WTC11 (cell line): ENCODE data around the gene NFIX. TPM values are rescaled to one million over a fixed set of nuclear protein-coding genes. Genes with fewer than 3 reads are reported as not detected.

Experiments used
- ATAC-seq: fragments of 200-7000 bp; cut with Tn5 transposase; 2 replicates; pipeline ENCODE4 v1.10.0; 2021; ENCODE audit warnings: mild to moderate bottlenecking, moderate library complexity
- CTCF ChIA-PET: fragments of 300-600 bp; sonication (Branson Sonifier 250); formaldehyde crosslinking; loops from one replicate; lab custom pipeline; 2021; ENCODE audit warnings: antibody characterized with exemption; lab: Charles Lee
- POLR2A ChIA-PET: fragments of 350-600 bp; sonication (Branson Sonifier 250); formaldehyde crosslinking; loops from one replicate; lab custom pipeline; 2021; ENCODE audit warnings: antibody characterized with exemption; lab: Charles Lee
- DNase-seq: peaks from one replicate; pipeline ENCODE4 v3.0.0; 2021; ENCODE audit warnings: low spot score
- H3K27ac Mint-ChIP-seq: 2 replicates; pipeline ENCODE4 v1.8.0; 2021; ENCODE audit warnings: mixed read lengths
- H3K27me3 Mint-ChIP-seq: 2 replicates; pipeline ENCODE4 v1.8.0; 2021; ENCODE audit warnings: low read depth, mild to moderate bottlenecking, moderate library complexity, mixed read lengths
- H3K36me3 Mint-ChIP-seq: 2 replicates; pipeline ENCODE4 v1.8.0; 2021; ENCODE audit warnings: mixed read lengths
- H3K4me1 Mint-ChIP-seq: 2 replicates; pipeline ENCODE4 v1.8.0; 2022; ENCODE audit warnings: mixed read lengths
- H3K4me3 Mint-ChIP-seq: 2 replicates; pipeline ENCODE4 v1.8.0; 2021; ENCODE audit warnings: mild to moderate bottlenecking, moderate library complexity, mixed read lengths
- H3K9me3 Mint-ChIP-seq: 2 replicates; pipeline ENCODE4 v1.8.0; 2021; ENCODE audit warnings: mixed read lengths
- CBFB ChIP-seq: sonication (generic); formaldehyde crosslinking; IDR thresholded peaks from 2 replicates; pipeline ENCODE4 v1.8.1; 2022; ENCODE audit warnings: mild to moderate bottlenecking, low read depth, missing genetic modification reagents
- CREM ChIP-seq: sonication (generic); formaldehyde crosslinking; IDR thresholded peaks from 2 replicates; pipeline ENCODE4 v1.8.1; 2022; ENCODE audit warnings: mild to moderate bottlenecking, missing genetic modification reagents, moderate library complexity
- ELF4 ChIP-seq: sonication (generic); formaldehyde crosslinking; IDR thresholded peaks from 2 replicates; pipeline ENCODE4 v1.8.1; 2022; ENCODE audit warnings: low read depth, mild to moderate bottlenecking, moderate library complexity, missing genetic modification reagents
- ETV6 ChIP-seq: sonication (generic); formaldehyde crosslinking; IDR thresholded peaks from 2 replicates; pipeline ENCODE4 v1.8.1; 2022; ENCODE audit warnings: mild to moderate bottlenecking, missing genetic modification reagents
- FOXJ3 ChIP-seq: sonication (generic); formaldehyde crosslinking; IDR thresholded peaks from 2 replicates; pipeline ENCODE4 v1.9.0; 2021; ENCODE audit warnings: missing genetic modification reagents, mild to moderate bottlenecking, borderline replicate concordance
- GTF2I ChIP-seq: fragments of 250-450 bp; sonication (Bioruptor Pico); conservative IDR thresholded peaks from 2 replicates; pipeline ENCODE4 v1.4.0; 2021; ENCODE audit warnings: mild to moderate bottlenecking
- JUN ChIP-seq: sonication (generic); formaldehyde crosslinking; IDR thresholded peaks from 2 replicates; pipeline ENCODE4 v1.8.0; 2023; ENCODE audit warnings: mild to moderate bottlenecking, missing genetic modification reagents
- KAT7 ChIP-seq: sonication (generic); formaldehyde crosslinking; IDR thresholded peaks from 2 replicates; pipeline ENCODE4 v1.8.1; 2023; ENCODE audit warnings: missing genetic modification reagents, mild to moderate bottlenecking, borderline replicate concordance
- NFYB ChIP-seq: sonication (generic); formaldehyde crosslinking; conservative IDR thresholded peaks from 2 replicates; pipeline ENCODE4 v1.8.0; 2022; ENCODE audit warnings: low read depth, missing genetic modification reagents
- OVOL2 ChIP-seq: fragments of 250-450 bp; sonication (Bioruptor Pico); IDR thresholded peaks from 2 replicates; pipeline ENCODE4 v1.9.0; 2021; ENCODE audit warnings: mild to moderate bottlenecking, borderline replicate concordance
- RELA ChIP-seq: sonication (generic); formaldehyde crosslinking; IDR thresholded peaks from 2 replicates; pipeline ENCODE4 v1.8.1; 2022; ENCODE audit warnings: missing genetic modification reagents, mild to moderate bottlenecking, borderline replicate concordance
- TEAD4 ChIP-seq: sonication (generic); formaldehyde crosslinking; IDR thresholded peaks from 2 replicates; pipeline ENCODE4 v1.8.0; 2022; ENCODE audit warnings: mild to moderate bottlenecking, missing genetic modification reagents
- ZNF138 ChIP-seq: sonication (generic); formaldehyde crosslinking; conservative IDR thresholded peaks from 2 replicates; pipeline ENCODE4 v1.8.1; 2022; ENCODE audit warnings: mild to moderate bottlenecking, moderate library complexity, missing genetic modification reagents
- ZNF416 ChIP-seq: fragments of 250-450 bp; sonication (Bioruptor Pico); IDR thresholded peaks from 2 replicates; pipeline ENCODE4 v1.9.0; 2021; ENCODE audit warnings: mild to moderate bottlenecking, inconsistent platforms
- total RNA-seq: library from RNA; stranded (reverse); gene quantifications from 3 replicates; pipeline ENCODE4 v1.2.3, GENCODE V29; 2021
- TF ChIP-seq, protein P1 (sequence below): sonication (generic); formaldehyde crosslinking; IDR thresholded peaks from 2 replicates; pipeline ENCODE4 v1.8.1; 2023; ENCODE audit warnings: mild to moderate bottlenecking, missing genetic modification reagents, moderate library complexity
- TF ChIP-seq, protein P2 (sequence below): fragments of 200-600 bp; IDR thresholded peaks from 2 replicates; pipeline ENCODE4 v1.8.0; 2022; ENCODE audit warnings: antibody characterized with exemption
- TF ChIP-seq, protein P3 (sequence below): fragments of 250-450 bp; sonication (Bioruptor Pico); IDR thresholded peaks from 2 replicates; pipeline ENCODE4 v1.9.0; 2021; ENCODE audit warnings: moderate library complexity, mild to moderate bottlenecking, inconsistent platforms, borderline replicate concordance
- TF ChIP-seq, protein P4 (sequence below): sonication (generic); formaldehyde crosslinking; IDR thresholded peaks from 2 replicates; pipeline ENCODE4 v1.8.1; 2023; ENCODE audit warnings: mild to moderate bottlenecking, moderate library complexity, missing genetic modification reagents
- TF ChIP-seq, protein P5 (sequence below): fragments of 250-450 bp; sonication (Bioruptor Pico); IDR thresholded peaks from 2 replicates; pipeline ENCODE4 v2.1.2; 2022; ENCODE audit warnings: mild to moderate bottlenecking, moderate library complexity

Gene NFIX
- total RNA-seq, 1 experiment from 2014 or later: 1.4 TPM

DNA sequence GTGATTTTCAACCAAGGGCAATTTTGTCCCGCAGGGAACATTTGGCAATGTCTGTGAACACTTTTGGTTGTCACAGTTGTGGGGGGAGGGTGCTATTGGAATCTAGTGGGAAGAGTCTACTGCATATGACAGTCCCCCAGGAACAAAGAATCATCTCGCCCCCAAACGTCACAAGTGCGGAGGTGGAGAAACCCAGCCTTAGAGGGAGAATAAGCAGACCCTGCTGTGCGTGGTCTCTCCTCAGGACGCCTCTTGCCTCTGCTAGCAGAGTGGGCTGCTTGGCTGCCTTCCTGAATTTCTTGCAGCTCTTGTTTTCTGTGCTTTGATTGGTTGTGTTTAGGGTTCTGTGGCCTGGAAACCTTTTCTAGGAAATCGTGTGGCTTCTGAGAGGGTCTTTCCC lies 42.5 kb downstream of the NFIX start:
- TF ChIP-seq, protein P1, sequence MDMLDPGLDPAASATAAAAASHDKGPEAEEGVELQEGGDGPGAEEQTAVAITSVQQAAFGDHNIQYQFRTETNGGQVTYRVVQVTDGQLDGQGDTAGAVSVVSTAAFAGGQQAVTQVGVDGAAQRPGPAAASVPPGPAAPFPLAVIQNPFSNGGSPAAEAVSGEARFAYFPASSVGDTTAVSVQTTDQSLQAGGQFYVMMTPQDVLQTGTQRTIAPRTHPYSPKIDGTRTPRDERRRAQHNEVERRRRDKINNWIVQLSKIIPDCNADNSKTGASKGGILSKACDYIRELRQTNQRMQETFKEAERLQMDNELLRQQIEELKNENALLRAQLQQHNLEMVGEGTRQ (CRISPR knock-in tag): no peak
- TF ChIP-seq, protein P2, sequence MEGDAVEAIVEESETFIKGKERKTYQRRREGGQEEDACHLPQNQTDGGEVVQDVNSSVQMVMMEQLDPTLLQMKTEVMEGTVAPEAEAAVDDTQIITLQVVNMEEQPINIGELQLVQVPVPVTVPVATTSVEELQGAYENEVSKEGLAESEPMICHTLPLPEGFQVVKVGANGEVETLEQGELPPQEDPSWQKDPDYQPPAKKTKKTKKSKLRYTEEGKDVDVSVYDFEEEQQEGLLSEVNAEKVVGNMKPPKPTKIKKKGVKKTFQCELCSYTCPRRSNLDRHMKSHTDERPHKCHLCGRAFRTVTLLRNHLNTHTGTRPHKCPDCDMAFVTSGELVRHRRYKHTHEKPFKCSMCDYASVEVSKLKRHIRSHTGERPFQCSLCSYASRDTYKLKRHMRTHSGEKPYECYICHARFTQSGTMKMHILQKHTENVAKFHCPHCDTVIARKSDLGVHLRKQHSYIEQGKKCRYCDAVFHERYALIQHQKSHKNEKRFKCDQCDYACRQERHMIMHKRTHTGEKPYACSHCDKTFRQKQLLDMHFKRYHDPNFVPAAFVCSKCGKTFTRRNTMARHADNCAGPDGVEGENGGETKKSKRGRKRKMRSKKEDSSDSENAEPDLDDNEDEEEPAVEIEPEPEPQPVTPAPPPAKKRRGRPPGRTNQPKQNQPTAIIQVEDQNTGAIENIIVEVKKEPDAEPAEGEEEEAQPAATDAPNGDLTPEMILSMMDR: no peak
- no peak for TF ChIP-seq TEAD4 (CRISPR knock-in tag)
- TF ChIP-seq JUN (CRISPR knock-in tag): no peak
- TF ChIP-seq, protein P3, sequence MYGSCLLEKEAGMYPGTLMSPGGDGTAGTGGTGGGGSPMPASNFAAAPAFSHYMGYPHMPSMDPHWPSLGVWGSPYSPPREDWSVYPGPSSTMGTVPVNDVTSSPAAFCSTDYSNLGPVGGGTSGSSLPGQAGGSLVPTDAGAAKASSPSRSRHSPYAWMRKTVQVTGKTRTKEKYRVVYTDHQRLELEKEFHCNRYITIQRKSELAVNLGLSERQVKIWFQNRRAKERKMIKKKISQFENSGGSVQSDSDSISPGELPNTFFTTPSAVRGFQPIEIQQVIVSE (CRISPR knock-in tag): no peak
- no peak for TF ChIP-seq ZNF138 (CRISPR knock-in tag)
- TF ChIP-seq OVOL2: no peak
- no peak for TF ChIP-seq FOXJ3
- no peak for TF ChIP-seq GTF2I (CRISPR knock-in tag)
- TF ChIP-seq ZNF416 (CRISPR knock-in tag): no peak
- no peak for TF ChIP-seq ELF4 (CRISPR knock-in tag)
- TF ChIP-seq, protein P4, sequence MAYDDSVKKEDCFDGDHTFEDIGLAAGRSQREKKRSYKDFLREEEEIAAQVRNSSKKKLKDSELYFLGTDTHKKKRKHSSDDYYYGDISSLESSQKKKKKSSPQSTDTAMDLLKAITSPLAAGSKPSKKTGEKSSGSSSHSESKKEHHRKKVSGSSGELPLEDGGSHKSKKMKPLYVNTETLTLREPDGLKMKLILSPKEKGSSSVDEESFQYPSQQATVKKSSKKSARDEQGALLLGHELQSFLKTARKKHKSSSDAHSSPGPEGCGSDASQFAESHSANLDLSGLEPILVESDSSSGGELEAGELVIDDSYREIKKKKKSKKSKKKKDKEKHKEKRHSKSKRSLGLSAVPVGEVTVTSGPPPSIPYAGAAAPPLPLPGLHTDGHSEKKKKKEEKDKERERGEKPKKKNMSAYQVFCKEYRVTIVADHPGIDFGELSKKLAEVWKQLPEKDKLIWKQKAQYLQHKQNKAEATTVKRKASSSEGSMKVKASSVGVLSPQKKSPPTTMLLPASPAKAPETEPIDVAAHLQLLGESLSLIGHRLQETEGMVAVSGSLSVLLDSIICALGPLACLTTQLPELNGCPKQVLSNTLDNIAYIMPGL (CRISPR knock-in tag): no peak
- H3K27me3 Mint-ChIP-seq: peaks cover 65% of the 10 kb centered on the region
- ATAC-seq: no peak
- H3K9me3 Mint-ChIP-seq: no peaks in the 10 kb centered on the region
- H3K36me3 Mint-ChIP-seq: no peaks in the 10 kb centered on the region
- CTCF ChIA-PET: interaction anchor here (1.9 to 2.0 kb wide), 2 partner anchors 60 to 72 kb away, joined by 6 to 7 read pairs; no protein-coding TSS in a partner anchor
- DNase-seq: no peak
- POLR2A ChIA-PET: no interaction called here
- H3K4me3 Mint-ChIP-seq: no peak overlapping the region
- H3K4me1 Mint-ChIP-seq: peaks cover 9% of the 10 kb centered on the region
- no peak overlapping the region for H3K27ac Mint-ChIP-seq

DNA sequence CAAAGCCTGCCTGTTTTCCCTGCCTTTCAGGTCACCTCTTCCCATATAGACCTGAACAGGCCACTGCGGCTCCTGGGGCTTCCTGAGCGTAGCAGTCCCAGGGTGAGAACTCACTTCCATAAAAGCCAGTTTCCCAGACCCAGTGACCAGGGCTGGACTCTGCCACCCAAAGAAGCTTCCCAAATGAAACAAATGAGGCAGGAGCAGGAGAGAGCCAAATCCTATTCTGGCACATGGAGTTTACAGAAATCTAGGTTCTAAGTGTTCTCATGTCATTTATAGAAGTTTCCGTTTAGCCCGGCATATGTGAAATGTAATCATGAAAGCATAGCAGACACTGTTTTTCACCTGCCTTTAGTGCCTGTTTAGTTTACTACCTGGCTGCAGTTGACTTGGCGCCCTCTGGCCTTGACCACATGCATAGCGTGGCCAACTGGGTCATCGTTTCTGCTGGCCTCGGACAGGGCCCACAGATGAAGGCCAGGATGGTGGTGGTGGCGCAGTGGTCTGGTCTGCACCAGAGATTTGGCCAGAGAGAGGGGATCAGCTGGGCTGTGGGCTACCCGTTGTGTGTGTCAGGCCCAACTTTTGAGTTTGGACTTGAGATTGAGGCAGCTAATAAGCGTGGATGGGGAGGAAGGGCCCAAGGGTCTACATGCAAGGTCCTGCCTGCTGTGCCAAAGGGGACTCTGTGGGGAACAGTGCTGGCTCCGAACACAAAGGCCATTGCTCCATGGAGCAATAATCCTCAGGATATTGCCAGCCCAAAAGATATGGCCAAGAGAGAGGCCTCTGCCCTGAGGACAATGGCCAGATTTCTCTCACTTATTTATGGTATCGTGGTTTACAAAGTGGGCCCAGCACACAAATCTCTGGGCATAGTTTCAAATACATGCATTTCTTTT lies 43.3 kb downstream of the NFIX start:
- Mint-ChIP-seq H3K4me3 (no peak overlapping the region), H3K27me3 (peaks cover 65% of the 10 kb centered on the region), H3K36me3 (no peaks in the 10 kb centered on the region), H3K4me1 (peaks cover 12% of the 10 kb centered on the region), H3K27ac (no peak overlapping the region), H3K9me3 (no peaks in the 10 kb centered on the region)
- no peak for TF ChIP-seq RELA (CRISPR knock-in tag)
- TF ChIP-seq, protein P3 (CRISPR knock-in tag): no peak
- ChIA-PET POLR2A (no interaction called here), CTCF (interaction anchor here (1.9 to 2.5 kb wide), 3 partner anchors 23 to 73 kb away, joined by 6 to 23 read pairs (median 7); no protein-coding TSS in a partner anchor)
- DNase-seq (no peak), ATAC-seq (no peak)

DNA sequence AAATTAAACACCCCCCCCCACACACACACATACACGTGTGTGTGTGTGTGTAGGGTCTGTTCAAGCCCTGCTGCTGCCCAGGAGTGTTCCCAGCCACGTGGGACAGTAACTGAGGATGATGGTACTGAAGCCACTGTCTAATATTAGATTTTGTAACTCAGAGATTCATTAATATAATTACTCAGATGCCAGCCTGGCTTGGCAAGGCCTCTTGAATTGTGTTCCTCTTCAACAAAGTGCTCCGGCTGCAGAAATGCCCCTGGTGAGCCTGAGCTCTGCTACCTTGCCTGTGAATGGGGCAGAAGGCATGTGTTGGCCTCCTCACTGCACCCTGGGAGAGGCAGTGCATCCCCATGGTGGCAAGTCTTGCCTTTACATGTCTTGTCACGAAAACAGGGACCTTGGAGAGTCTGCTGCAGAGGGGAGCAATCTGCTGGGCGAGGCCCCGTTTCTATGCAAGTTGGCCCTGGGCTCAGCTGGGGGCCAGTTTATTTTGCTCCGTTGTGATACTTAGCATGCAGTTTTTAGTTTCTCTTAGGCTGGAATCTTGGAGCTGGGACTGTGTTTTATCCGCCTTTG lies 44.0 kb downstream of the NFIX start:
- no peak for TF ChIP-seq JUN (CRISPR knock-in tag)
- TF ChIP-seq CREM: no peak
- TF ChIP-seq KAT7 (CRISPR knock-in tag): no peak
- no peak for TF ChIP-seq ETV6
- no peak for TF ChIP-seq CBFB (CRISPR knock-in tag)
- TF ChIP-seq NFYB (CRISPR knock-in tag): no peak
- TF ChIP-seq, protein P5, sequence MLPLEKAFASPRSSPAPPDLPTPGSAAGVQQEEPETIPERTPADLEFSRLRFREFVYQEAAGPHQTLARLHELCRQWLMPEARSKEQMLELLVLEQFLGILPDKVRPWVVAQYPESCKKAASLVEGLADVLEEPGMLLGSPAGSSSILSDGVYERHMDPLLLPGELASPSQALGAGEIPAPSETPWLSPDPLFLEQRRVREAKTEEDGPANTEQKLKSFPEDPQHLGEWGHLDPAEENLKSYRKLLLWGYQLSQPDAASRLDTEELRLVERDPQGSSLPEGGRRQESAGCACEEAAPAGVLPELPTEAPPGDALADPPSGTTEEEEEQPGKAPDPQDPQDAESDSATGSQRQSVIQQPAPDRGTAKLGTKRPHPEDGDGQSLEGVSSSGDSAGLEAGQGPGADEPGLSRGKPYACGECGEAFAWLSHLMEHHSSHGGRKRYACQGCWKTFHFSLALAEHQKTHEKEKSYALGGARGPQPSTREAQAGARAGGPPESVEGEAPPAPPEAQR (CRISPR knock-in tag): no peak
- TF ChIP-seq OVOL2: no peak
- peaks cover 64% of the 10 kb centered on the region for H3K27me3 Mint-ChIP-seq
- CTCF ChIA-PET: interaction anchor here (1.0 to 2.5 kb wide), 3 partner anchors 15 to 62 kb away, joined by 4 to 23 read pairs (median 6); no protein-coding TSS in a partner anchor

More for the DNA sequence above, 44.0 kb downstream of the NFIX start:
- no peak overlapping the region for H3K27ac Mint-ChIP-seq
- H3K9me3 Mint-ChIP-seq: no peaks in the 10 kb centered on the region
- DNase-seq: no peak
- no peaks in the 10 kb centered on the region for H3K36me3 Mint-ChIP-seq
- no peak for ATAC-seq
- no peak overlapping the region for H3K4me3 Mint-ChIP-seq
- H3K4me1 Mint-ChIP-seq: peaks cover 9% of the 10 kb centered on the region
- POLR2A ChIA-PET: no interaction called here
